Measurements from ENCODE around the gene TRAK1.

Gene TRAK1

DNA sequence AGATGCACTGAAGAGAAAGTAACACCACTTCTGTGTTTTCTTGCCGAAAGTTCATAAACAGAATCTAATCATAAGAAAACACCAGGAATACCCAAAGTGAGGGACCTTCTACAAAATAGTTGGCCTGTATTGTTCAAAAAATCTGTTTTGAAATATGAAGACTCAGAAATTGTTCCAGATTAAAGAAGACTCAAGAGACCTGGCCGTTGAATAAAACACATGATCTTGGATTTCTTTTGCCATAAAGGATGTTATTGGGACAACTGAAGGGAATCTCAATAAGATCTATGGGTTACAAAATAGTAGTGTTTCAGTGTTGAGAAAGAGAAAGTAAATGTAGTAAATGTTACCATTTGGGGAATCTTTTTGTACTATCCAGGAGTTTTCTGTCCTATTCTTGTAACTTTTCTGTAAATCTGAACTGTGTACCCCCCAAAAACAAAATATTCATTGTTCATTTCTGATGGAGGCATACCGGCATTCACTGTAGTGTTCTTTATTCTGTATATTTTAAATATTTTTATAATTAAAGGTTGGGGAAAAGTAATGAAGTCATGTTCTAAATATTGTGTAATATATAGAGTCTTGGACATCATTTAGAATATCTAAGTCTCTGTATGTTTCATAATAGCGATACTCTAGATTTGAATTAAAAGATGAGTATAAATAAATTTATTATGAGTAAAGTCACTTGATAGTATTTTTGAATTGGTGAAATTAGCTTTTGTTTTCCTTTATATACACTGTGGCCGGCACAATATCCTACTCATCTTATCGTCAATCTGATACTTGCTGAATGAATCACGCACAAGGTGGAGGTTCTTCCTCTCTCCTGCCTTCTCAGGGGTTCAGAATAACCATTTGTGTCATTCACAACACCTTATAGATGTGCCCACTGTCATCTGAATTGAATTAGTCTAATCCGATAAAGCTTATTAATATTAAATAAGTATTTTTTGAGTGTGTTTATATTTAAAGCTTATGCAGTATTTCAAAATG, 66.7 kb downstream of the TRAK1 start:
- no peak for DNase-seq (ENCODE audit: low spot score)

DNA sequence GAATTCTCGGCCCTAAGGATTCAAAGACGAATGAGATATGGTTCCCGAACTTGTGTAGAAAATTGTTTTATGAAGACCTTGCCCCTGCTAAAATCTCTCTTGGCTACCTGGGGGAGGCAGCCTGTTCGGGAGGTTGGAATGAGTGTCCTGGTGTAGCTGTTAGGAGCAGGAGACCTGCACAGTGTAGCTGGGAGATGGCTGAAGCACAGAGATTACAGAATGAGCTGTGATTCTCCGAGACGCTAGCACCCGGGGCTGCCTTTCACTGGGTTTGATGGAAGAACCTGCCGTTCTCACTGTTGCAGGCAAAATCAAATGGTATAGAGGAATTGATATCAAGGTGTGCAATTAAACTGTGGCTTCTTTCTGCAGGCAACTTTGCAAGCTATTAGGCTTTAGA, 68.0 kb downstream of the TRAK1 start:
- no peak for DNase-seq (ENCODE audit: low spot score)

DNA sequence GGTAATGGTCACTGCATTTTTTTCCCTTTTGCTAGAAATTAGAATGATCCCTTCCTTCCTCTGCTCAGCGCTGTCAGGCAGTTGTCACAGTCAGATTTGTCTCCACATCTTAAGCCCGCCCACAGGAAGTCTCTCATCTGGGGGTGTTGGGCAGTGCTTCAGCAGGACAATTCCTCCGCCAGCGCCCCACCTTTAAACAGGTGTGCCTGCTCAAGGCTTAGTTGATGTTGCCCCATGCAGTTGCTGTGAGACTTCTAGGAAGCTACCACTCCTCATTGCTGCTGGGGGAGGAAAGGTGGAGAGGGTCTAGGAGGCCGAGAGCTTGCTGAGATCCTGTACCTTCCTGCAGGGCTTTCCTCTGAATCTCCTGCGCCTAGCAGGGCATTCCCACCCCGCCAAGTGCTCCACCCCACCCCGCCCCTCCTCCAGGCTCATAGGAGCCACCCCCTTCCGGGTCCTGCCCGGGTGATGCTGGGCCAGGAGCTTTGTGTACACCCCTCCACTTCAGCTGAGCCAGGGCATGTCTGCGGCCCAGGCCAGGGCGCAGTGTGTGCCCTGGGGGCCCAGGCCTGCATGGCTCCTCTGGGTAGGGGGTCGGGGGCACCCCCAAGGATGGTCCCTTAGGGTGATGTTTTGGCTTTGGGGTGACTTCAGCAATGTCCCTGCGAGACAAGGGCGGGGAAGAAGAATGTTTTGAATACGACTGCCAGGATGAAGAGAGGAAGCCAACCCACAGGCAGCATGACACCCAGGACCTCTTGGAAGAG, 68.7 kb downstream of the TRAK1 start:
- DNase-seq (ENCODE audit: low spot score): no peak

DNA sequence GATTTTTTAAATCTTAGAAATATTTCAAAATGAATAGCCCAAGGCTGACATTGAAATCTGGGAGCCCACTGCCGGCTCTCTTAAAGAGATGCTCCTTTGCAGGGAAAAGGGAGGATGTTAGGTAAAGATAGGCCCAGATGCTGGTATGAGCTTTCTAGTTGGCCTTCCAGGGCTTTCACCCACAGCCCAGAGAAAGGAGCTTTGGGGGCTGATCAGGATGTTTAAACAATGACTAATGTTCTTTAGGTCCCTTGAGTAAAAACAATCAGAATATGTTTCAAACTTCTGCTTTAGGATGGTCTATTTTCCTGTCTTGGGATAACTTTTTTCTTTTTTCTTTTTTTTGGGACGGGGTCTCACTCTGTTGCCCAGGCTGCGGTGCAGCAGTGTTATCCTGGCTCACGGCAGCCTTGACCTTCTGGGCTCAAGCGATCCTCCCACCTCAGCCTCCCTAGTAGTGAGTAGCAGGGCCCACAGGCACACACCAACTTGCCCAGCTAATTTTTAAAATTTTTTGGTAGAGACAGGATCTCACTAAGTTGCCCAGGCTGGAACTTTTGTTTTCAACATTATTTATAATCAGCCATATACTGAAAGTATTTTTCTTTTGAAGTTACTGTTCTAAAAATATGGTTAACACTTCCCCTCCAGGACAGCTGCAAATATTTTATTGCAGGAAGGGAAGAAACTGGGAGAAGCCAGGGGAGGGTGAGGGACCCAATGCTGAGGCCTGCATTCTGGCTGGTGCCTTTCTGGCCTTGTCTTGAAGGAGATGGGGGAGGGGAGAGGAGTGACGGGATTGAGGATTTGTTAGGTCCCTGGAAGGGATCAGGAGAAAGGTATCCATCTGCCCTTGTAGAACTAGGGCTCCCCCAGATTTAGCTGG, 70.1 kb downstream of the TRAK1 start:
- no peak for DNase-seq (ENCODE audit: low spot score)

DNA sequence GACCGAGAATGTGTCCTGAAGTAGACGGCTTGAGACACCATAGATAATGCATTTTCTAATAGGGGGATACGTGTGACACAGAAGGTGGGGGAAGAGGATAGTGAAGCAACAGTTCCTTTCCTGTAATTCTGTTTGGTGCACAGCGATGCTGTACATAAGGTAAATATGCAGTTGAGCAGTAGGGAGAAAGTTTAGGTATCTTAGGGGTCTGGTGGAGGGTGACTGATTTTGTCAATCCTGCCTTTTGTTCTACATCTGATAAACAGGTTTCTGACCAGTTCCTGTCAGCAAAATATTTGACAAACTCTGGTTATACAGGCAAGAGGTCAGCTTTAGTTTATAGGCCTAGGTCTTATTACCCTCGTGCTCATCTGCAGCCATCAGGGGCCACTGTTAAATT, 71.3 kb downstream of the TRAK1 start:
- DNase-seq (ENCODE audit: low spot score): no peak

DNA sequence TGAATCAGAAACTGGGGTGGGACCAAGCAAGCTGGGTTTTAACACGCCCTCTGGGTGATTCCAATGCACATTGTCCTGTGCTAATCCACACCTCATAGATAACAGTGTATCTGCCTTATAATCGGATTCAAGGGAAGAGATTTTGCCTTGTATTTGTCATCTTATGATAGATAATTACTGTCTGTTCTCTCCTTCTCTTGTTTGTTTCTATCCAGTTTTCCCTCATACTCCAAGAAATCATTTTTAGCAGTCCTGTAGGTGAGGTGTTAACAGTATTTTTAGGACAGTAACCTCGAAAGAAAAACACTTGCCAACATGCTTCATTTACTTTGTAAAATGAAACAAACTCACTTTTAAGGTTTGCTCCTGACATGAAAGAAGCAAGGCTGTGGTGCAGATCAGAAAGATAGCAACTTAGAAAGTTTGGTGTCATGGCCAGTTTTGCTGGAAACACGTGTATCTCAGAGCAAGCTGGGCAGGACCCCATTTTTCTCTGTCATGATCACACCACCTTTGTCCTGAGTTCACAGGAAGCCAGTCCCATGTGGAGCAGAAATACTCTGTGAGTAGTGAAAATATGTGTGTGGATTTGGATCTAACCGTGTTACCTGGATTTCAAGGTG, 72.6 kb downstream of the TRAK1 start:
- DNase-seq (ENCODE audit: low spot score): no peak

DNA sequence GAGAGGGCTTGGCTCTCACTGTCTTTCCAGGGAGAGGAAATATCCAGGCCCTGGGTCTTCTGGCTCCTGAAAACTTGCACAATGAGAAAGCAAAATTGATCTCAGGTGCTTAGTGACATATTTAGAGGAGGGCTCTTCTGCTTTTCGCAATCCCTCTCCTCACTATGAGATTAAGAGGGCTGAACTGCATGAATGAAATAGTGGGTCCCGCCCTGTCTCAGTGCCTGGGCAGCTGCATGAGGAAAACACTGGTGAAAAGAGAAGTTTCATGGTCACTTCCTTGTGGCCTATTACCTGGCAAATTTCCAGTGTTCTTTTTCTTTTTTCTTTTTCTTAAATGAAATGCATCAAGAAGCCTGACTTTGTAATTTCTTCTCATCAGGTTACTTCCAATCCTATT, 73.5 kb downstream of the TRAK1 start:
- DNase-seq (ENCODE audit: low spot score): no peak

DNA sequence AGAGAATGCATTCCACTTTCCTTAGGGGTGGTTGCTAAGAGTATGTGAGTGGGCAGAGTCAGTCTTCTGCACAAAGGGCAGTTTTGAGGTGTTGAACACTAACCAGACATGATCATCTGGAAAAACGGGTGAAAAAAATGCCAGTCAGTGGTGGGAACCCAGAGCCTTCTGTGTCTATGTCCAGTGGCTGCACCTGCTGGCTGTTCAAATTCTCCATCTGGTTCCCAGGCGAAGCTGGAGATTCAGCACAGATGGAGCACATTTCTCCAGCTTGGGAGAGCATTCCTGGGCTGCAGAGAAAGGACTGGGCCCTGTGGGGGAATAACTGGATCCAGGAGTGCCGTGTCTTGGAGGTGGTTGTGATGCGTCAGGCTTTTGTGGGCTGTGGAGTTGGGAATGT, 74.1 kb downstream of the TRAK1 start:
- no peak for DNase-seq (ENCODE audit: low spot score)

DNA sequence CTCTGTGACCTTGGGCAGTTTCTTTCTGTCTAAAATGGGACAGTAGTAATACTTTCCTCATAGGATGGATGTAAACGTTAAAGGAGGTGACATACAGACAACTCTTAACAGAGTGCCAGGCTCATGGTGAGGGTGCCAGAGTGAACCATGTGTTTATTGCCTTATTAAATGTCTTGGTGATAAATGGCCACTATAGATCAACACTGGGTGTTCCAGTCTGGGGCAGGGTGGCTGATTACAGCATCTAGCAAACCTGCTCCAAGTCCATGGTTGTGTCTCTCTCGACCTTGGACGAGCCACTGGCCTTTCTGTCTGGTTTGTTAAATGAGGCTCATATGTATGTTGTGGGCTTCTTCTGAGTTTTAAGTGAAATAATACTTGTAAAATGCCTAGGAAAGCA, 75.1 kb downstream of the TRAK1 start:
- no peak for DNase-seq (ENCODE audit: low spot score)

DNA sequence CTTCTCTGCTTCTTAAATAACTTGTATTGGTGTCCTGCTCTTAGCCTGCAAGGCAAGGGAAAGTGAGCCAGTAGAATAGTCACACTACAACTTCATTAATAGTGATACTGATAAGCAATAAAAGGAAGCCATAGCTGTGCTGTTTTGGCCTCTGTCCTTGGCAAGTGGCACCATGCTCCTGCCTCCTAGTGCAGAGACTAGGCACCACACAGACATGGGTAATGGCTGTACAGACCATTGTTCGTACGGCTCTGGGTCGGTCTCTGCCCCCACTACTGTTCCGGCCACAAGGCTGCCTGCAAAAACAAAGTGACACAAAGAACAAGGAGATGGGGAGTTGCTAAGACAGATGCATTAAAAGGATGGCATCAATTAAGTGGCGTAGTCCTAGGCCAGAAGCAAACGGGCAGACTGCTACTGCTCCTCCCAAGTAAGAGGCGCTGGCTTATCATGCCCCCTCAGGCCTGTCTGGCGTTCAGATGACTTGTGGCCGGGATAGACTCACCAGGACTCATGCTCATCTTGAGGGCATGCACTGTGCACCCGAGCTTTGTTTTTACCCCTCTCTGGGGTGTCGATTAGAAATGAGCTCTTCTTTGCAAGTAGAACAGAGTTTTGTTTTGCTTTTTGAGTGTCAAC, 75.6 kb downstream of the TRAK1 start:
- DNase-seq (ENCODE audit: low spot score): peak; percentile 57

DNA sequence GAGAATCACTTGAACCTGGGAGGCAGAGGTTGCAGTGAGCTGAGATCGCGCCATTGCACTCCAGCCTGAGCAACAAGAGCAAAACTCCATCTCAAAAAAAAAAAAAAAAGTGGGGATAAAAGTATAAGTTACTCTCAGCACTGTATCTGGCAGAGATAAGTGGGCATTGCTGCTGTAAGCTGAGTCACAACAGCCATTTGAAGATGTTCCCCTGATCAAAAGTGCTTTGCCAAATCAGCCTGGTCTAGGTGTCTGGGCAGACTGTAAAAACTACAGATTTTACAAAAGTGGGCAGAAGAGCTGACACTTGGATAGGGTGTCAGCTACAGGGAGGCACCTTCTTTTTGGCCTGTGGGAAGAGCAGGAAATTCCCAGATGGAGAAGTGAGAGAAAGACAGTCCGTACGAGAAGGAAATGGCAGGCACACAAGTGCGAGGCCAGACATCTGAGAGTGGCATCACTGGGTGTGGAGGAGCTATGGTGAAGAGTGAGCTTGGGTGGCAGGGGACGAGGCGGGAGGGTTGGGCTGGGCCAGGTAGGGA, 78.5 kb downstream of the TRAK1 start:
- no peak for DNase-seq (ENCODE audit: low spot score)

DNA sequence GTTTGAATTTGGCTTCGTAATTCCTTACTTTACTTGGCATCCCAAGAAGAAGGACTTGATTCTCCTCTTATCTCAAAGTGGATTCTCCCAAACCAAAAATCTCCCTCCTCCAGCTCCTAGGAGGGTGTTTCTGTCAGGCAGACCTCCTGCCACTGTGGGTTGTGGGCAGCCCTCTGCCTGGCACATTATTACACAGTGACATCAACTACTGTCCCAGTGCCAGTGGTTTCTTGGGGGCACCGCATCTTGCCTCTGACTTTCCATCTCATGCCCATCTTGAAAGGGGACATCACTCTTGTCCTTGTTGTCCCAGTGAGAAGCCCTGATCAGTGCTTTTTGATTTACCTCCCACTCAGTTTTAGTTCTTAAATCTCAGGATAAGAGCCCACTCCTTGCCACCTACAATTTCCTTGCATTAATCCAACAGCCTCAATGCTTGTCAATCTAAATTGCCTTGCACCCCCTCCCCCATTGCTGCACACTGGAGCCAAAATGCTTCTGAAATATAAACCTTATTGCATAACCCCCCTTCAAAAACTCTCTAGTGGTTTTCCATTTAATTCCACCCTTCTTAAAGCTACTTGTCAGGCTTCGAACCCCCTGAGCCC, 81.0 kb downstream of the TRAK1 start:
- no peak for DNase-seq (ENCODE audit: low spot score)

DNA sequence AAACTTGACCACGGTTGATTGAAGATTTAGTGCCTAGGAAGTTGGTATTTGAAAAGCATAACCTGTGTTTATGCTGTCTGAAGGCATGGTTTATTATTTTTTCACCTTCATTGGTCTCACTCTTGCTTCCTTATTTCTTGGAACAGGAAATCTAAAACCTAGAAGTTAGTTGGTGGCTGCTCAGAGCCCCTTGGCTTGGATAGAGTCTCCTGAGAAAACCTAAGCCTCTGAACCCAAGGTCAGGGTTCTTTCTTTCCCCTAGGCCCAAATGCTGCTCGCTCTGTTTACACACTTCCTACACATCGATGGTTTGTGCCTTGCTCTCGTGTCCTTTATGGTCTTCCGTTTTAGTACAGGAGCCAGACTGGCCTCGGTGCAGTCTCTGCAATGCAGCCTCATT, 82.2 kb downstream of the TRAK1 start:
- DNase-seq (ENCODE audit: low spot score): no peak

DNA sequence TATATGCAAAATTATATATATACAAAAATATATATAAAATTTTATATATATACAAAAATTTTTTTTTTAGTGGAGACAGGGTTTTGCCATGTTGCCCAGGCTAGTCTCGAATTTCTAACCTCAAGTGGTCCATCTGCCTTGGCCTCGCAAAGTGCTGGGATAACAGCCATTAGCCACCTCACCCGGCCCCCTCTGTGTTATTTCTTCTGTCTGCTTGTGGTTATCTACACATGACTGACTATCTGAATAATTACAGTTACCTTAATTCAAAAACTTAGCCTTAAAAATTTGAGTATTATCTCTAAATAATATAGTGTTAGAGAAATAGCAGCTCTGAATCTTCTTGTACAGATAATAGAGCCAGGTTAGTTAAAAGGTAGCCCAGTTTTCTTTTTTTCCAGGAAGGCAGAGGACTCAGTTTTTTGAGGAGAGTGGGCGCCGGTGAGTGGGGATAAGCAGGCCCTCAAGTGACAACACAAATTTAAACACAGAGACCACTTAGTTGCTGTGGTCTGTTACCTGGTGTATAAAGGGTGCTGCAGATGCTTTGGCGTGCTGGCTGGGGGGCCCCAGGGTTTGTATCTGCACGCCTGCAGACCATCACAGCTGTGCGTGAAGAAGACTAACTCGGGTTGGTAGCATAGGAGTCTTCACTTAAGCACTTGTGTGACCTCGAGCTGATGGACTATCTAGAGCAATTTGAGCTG, 83.7 kb downstream of the TRAK1 start:
- no peak for DNase-seq (ENCODE audit: low spot score)

DNA sequence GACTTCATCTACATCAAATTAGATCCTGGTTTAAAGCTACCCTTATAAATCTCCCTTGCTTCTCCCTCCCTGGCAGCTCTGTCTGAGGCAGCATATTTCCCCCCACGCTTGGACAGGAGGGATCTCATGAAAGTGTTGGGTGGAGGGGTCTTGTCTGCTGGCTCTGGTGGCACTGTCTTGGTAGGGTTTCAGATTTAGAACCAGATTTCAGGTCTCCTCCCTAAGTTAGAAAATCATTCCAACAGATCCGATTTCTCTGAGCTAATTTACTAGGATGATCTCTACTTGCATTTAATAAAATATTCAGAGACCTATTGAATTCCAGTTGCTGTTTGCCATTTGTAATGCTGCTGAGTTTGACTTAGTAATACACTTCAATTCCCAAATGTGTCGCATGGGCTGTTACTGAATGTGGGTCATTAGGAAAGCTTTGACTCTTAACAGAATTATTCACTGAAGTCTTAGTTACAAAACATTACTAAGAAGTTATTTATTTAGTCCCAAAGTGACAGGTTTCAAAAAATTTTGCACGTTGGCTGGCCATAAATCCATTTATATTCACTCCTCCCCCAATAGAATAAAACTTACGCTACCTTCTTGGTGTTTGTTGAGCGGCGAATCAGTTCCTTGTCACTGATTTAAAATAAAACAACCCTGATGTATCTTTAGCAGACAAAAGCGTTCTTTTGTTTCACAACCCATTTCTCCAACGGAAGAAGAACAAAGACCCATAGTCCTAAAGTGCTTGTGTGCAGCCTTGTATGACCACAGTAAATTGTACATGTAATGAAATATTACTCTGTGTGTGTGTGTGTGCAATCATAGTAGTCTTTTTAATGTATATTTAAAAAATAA, 84.5 kb downstream of the TRAK1 start:
- DNase-seq (ENCODE audit: low spot score): peak; percentile 89

DNA sequence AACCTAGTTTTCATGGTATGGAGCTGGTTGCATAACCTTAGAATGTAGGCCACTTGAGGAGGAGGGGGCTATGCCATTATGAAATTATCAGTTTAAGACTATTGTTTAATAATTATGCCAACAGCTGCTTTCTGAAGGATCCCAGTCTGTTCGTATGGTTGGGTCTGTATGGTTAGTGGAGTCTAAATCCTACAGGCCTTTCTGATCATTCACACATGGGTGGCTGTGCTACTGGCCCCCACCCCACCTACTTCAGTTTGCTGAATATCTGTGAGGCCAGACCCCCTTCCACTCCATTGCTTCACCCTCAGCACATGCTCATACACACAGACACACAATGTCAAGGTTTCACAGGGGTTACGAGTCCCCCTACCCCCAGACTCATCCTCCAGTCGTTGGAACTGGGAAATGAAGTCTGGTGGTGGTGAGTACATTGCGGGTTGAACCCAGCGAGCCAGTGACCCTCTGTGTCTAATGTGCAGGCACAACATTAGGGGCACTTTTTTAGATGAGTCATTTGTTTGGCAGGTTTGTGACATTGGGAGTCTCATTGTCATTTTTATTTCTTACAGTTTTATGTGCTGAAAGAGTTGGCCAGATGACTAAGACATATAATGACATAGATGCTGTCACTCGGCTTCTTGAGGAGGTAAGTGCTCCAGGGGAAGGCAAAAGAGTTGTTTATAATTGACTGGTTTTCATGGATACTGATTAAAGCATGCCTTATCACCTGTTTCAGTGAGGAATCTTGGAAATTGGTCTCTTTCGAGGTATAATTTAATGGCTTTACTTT, 85.3 kb downstream of the TRAK1 start:
- DNase-seq (ENCODE audit: low spot score): peak; percentile 35

DNA sequence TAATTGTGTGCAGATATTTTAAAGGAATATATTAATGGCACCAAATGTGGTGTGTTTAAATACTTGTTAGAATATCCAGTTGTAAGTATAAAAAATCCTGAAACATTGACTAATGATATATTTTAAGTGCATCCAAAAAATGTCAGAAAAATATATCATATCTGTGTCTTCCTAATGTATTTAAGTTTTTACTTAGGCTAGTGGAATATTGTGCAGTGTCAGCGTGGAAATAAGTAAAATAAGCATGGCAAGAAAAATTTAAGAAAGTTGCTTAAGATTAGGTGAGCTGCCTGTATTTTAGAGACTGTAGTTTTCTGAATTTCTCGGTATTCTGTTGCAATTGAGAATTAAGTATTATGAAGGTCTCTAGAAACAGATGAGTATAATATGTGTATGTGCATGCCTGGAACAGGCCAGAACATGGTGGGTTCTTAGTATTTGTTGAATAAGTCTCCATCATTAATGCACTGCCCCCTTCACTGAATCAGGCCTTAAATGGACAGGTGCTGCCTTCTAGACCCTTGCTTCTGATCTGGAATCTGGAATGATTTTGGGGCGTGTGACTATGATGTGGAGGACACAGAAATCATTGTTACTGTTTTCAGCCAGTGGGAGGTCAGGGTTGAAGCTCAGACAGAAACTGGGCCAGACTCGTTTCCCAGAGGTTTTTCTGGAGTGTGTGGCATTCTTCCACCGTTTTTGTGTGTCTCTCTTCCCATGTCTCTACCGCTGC, 86.1 kb downstream of the TRAK1 start:
- peak; percentile 76 for DNase-seq (ENCODE audit: low spot score)

All from pons (tissue), 1 donor.